Central memory CD8-positive, alpha-beta T cell (primary cell): ENCODE results near the gene RRBP1.

Experiments used
- ATAC-seq: fragments of 150-1000 bp; cut with Tn5 transposase; replicated peaks from 2 replicates; pipeline ENCODE4 v1.10.0; 2022; ENCODE audit warnings: mild to moderate bottlenecking, moderate FRiP score, moderate number of reproducible peaks; ENCODE audit not compliant: poor library complexity, severe bottlenecking; ENCODE audit errors: extremely low read depth
- DNase-seq, 2 donors: peaks; one replicate each; pipeline ENCODE4 v3.0.0; 2021; ENCODE audit warnings: low spot score in 2 of 2
- H3K27ac Mint-ChIP-seq: one replicate; pipeline ENCODE4 v1.8.0; 2022; ENCODE audit warnings: low read depth, mild to moderate bottlenecking, moderate library complexity, mixed read lengths
- H3K27me3 Mint-ChIP-seq: one replicate; pipeline ENCODE4 v1.8.0; 2022; ENCODE audit warnings: mixed read lengths
- H3K36me3 Mint-ChIP-seq: one replicate; pipeline ENCODE4 v1.8.0; 2022; ENCODE audit warnings: mild to moderate bottlenecking, moderate library complexity, mixed read lengths; ENCODE audit not compliant: insufficient read depth
- H3K4me1 Mint-ChIP-seq: one replicate; pipeline ENCODE4 v1.8.0; 2022; ENCODE audit warnings: mixed read lengths
- H3K4me3 Mint-ChIP-seq: one replicate; pipeline ENCODE4 v1.8.0; 2022; ENCODE audit warnings: mild to moderate bottlenecking, moderate library complexity, mixed read lengths
- H3K9me3 Mint-ChIP-seq: one replicate; pipeline ENCODE4 v1.8.0; 2022; ENCODE audit warnings: mixed read lengths

The RRBP1 gene

GRCh38 chr20:17628101-17628841, 53.8 kb downstream of the RRBP1 start:
- peaks cover 7% of the 10 kb centered on the region for H3K4me1 Mint-ChIP-seq
- no peak for DNase-seq
- H3K4me3 Mint-ChIP-seq, result no peak overlapping the region
- no peaks in the 10 kb centered on the region for H3K27me3 Mint-ChIP-seq
- no peaks in the 10 kb centered on the region for H3K9me3 Mint-ChIP-seq
- peak overlapping the region; percentile 50 for H3K27ac Mint-ChIP-seq
- no peak for ATAC-seq
- peaks cover 6% of the 10 kb centered on the region for H3K36me3 Mint-ChIP-seq

DNA sequence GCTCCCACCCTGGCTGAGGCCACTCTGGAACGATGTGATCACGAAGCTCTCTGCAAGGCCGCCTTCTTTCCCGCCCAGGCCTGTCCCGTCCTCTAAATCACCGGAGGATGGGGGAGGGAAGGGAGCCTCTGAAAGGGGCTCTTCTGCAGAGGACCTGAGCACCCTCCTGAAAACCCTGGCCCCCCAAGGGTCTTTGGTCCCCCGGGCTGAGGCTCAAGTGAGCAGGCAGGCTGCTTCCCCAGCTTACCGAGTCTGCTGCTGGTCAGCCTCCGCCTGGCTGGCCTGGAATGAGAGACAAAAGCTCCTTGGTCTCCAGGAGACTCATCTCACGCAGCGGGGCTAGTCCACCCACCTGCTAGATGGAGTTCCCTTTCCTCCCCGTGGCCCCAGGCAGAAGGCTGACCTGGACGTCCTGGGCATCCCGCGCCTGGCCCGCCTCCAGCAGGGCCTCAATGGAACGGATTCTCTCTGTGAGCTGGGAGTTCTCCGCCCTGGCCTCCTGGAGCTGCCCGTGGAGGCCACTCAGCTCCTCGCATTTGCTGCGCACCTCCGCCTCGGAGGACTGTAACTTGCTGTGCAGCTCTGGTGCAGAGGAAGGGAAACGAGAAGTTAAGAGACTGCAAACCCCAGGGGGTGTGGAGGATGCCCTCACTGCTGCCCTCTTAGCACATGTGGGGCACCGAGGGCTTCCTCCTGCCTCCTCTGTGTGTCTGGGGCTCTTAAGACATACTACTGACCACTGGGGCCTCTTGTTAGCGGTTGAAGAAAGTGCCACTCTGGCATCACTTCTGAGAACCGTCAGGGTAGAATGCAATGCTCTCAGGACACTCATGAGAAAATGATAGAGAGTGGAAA, 54.7 kb downstream of the RRBP1 start:
- no peak for ATAC-seq
- H3K36me3 Mint-ChIP-seq, result peaks cover 6% of the 10 kb centered on the region
- no peak overlapping the region for H3K27ac Mint-ChIP-seq

DNA sequence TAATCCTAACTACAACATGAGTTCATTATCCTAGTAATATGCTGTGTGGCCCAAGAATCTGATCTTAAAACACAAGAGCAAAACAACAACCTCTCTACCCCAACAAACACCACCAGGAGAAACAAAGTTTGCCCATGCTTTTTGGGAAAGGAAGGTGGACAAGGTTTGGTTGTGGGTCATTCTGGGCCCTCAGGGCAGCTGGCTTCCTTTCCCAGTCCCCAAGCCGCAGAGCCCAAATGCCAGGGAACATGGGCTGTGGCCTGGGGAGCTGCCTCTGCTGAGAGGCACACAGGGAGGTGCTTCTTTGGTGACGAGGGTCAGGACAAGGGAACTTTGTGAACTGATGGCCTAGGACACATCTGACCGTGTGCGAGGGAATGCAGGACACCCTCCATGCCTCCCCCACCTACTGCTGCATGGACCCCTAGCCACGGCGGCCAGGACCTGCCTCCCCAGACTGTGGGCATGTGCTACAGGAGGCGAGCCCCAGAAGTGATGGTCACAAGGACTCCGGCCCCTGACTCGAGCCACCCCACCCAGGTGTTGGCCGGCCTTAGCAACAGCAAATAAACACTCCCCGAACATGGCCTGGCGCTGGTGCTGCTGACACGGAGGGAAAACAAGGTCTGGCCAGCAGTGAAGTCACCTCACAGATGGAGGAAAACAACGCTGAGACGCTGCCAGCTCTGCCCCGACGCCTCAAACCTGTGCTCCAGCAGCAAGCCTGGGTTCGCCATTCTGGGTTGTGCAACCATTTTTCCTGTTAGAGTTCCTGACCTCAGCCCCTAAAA, 55.6 kb downstream of the RRBP1 start:
- DNase-seq, result no peak
- Mint-ChIP-seq H3K4me3 (no peak overlapping the region), H3K27ac (no peak overlapping the region), H3K4me1 (peaks cover 7% of the 10 kb centered on the region), H3K9me3 (no peaks in the 10 kb centered on the region), H3K27me3 (no peaks in the 10 kb centered on the region), H3K36me3 (peaks cover 6% of the 10 kb centered on the region)
- ATAC-seq, result no peak

More for the DNA sequence above, 54.7 kb downstream of the RRBP1 start:
- Mint-ChIP-seq H3K4me3 (no peak overlapping the region), H3K27me3 (no peaks in the 10 kb centered on the region), H3K4me1 (peaks cover 7% of the 10 kb centered on the region), H3K9me3 (no peaks in the 10 kb centered on the region)
- DNase-seq, result no peak

DNA sequence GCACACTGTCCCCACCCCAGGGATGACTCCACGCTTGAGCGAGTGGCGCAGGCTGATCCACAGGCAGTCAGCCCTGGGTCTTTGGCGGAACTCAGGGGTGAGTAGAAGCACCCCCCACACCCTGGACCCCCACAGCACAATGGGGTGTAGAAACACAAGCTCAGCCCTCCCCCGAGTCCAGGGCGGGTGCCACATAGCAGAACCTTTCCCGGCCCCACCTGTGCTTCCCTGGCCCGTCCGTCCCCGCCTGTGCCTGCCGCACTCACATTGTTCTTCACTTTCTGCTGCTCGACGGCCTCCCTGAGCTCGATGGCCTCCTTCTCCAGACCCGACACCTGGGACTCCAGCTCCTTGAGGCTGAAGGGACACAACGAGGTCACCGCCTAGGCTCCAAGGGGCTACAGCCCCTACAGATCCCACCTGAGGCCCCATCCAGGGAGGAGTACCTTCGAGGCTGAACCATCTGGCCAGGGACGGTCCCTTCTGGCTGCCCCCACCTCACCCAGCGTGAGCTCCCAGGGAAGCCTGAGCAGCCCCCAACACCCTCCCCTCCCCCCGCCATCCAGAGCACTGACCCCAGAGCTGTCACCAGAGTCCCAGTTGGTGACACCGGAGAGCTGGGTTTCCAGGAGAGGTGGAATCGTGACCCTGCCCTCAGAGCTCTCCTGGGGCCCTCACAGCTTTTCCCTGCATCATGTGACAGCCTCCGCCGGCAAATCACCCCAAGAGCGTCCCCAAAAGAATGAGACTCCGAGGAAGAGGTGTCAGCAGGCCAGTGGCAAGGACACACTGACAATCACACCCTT, 56.6 kb downstream of the RRBP1 start:
- Mint-ChIP-seq H3K27me3 (no peaks in the 10 kb centered on the region), H3K27ac (no peak overlapping the region), H3K4me3 (no peak overlapping the region), H3K4me1 (peaks cover 7% of the 10 kb centered on the region), H3K9me3 (no peaks in the 10 kb centered on the region), H3K36me3 (peaks cover 9% of the 10 kb centered on the region)
- DNase-seq, result no peak
- ATAC-seq, result no peak

DNA sequence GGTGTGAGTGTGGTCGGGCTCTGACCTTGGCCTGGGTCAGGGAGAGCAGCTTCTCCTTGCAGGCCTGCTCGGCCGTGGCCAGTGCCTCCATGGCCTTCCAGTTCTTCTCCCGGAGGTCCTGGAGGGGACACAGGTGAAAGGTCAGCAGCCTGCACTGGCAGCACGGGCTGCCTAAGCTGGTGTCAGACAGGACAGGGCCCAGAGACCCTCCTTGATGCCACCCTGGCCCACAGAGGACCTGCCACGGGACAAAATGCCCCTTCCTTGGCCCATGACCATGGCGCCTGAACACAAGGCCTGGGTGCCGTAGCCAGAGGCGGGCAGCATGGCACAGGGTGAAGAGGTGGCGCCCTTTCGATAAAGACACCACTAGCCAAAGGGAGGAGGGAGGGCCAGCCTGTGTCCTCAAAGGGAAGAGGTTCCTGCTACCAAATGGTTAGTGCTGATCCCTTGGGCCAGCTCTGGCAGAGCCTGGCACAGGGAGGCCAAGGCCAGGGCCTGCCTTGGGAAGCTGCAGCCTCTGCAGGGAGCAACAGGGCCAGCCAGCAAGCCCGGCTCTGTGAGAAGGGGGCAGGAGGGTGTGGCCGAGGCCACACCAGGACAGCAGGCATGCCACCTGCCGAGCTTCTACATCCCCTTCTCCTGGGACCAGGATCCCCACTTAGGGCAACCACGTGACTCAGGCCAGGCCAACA, 57.3 kb downstream of the RRBP1 start:
- Mint-ChIP-seq H3K27me3 (no peaks in the 10 kb centered on the region), H3K27ac (no peak overlapping the region), H3K4me1 (peaks cover 7% of the 10 kb centered on the region), H3K36me3 (peaks cover 9% of the 10 kb centered on the region), H3K9me3 (no peaks in the 10 kb centered on the region), H3K4me3 (no peak overlapping the region)
- no peak for ATAC-seq
- no peak for DNase-seq

DNA sequence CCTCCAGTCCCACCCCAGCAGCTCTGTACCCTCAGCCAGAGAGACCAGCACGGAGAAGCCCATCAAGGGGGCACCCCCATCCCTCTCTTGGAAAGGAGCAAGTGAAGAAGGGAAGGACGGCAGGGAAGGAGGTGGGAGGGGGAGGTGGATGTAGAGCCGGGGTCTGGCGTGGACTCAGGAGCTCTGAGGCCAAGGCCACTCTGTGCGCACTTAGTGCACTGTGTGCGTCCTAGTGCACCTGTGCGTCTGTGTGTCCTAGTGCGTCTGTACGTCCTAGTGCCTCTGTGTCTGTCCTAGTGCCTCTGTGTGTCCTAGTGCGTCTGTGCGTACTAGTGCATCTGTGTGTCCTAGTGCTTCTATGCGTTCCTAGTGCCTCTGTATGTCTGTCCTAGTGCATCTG, 58.0 kb downstream of the RRBP1 start:
- Mint-ChIP-seq H3K27ac (no peak overlapping the region), H3K4me1 (peaks cover 7% of the 10 kb centered on the region), H3K9me3 (no peaks in the 10 kb centered on the region), H3K27me3 (no peaks in the 10 kb centered on the region), H3K36me3 (peaks cover 9% of the 10 kb centered on the region), H3K4me3 (no peak overlapping the region)
- DNase-seq (no peak), ATAC-seq (no peak)

GRCh38 chr20:17622851-17623508, 59.1 kb downstream of the RRBP1 start:
- DNase-seq, result no peak
- H3K36me3 Mint-ChIP-seq, result peaks cover 10% of the 10 kb centered on the region
- no peak overlapping the region for H3K4me3 Mint-ChIP-seq
- H3K4me1 Mint-ChIP-seq, result peaks cover 5% of the 10 kb centered on the region
- H3K9me3 Mint-ChIP-seq, result no peaks in the 10 kb centered on the region
- H3K27me3 Mint-ChIP-seq, result no peaks in the 10 kb centered on the region
- H3K27ac Mint-ChIP-seq, result no peak overlapping the region
- ATAC-seq, result no peak

- H3K4me3 Mint-ChIP-seq, result no peak overlapping the region
- peak overlapping the region; percentile 29 for H3K27ac Mint-ChIP-seq
- H3K27me3 Mint-ChIP-seq, result no peaks in the 10 kb centered on the region
- DNase-seq, result no peak
- no peak for ATAC-seq
- no peaks in the 10 kb centered on the region for H3K9me3 Mint-ChIP-seq
- H3K36me3 Mint-ChIP-seq, result peaks cover 10% of the 10 kb centered on the region
- peaks cover 5% of the 10 kb centered on the region for H3K4me1 Mint-ChIP-seq
Observed at GRCh38 chr20:17622086-17622850, 59.8 kb downstream of the RRBP1 start.

GRCh38 chr20:17621229-17621968, 60.6 kb downstream of the RRBP1 start:
- no peaks in the 10 kb centered on the region for H3K9me3 Mint-ChIP-seq
- H3K4me3 Mint-ChIP-seq, result no peak overlapping the region
- no peak for ATAC-seq
- no peak overlapping the region for H3K27ac Mint-ChIP-seq
- H3K27me3 Mint-ChIP-seq, result no peaks in the 10 kb centered on the region
- peaks cover 11% of the 10 kb centered on the region for H3K36me3 Mint-ChIP-seq
- peaks cover 5% of the 10 kb centered on the region for H3K4me1 Mint-ChIP-seq
- DNase-seq, result no peak

- ATAC-seq (no peak), DNase-seq (no peak)
- Mint-ChIP-seq H3K27ac (no peak overlapping the region), H3K4me3 (no peak overlapping the region), H3K9me3 (no peaks in the 10 kb centered on the region), H3K36me3 (peaks cover 10% of the 10 kb centered on the region), H3K4me1 (peaks cover 5% of the 10 kb centered on the region), H3K27me3 (no peaks in the 10 kb centered on the region)
Observed at GRCh38 chr20:17620371-17621228, 61.4 kb downstream of the RRBP1 start.
